ENCODE measurements around the gene KRT80. TPM values are rescaled to one million over a fixed set of nuclear protein-coding genes. Genes with fewer than 3 reads are reported as not detected.

Gene KRT80
- total RNA-seq, 2 donors from 2014 or later = 0.07 to 0.09 TPM

GRCh38 chr12:52179396-52179973 is 12.3 kb downstream of the KRT80 start:
- no peak for DNase-seq
- Histone ChIP-seq H3K36me3 (ENCODE audit: control insufficient read depth, insufficient read depth, low read length) (no peaks in the 10 kb centered on the region), H3K9ac (ENCODE audit: extremely low read depth, low read length, poor library complexity, severe bottlenecking) (no peak overlapping the region), H3K9me3 (ENCODE audit: control insufficient read depth, low read length) (no peaks in the 10 kb centered on the region), H3K4me1 (ENCODE audit: control insufficient read depth, insufficient read depth, low read length) (peaks cover 4% of the 10 kb centered on the region), H3K27ac (ENCODE audit: low read depth, low read length) (no peak overlapping the region), H3K4me3 (ENCODE audit: low read length) (no peak overlapping the region), H3K27me3 (ENCODE audit: control insufficient read depth, insufficient read depth, low read length, poor library complexity, severe bottlenecking) (no peaks in the 10 kb centered on the region)
- no peak for TF ChIP-seq CTCF (conservative IDR thresholded peaks at IDR 0.05)
- Mint-ChIP-seq H3K4me3 (no peak overlapping the region), H3K27ac (no peak overlapping the region), H3K4me1 (peaks cover 22% of the 10 kb centered on the region), H3K36me3 (ENCODE audit: low read depth) (no peaks in the 10 kb centered on the region), H3K9me3 (no peaks in the 10 kb centered on the region), H3K27me3 (ENCODE audit: insufficient read depth) (peaks cover 1% of the 10 kb centered on the region)
- 93 to 100% methylated on average over 4 to 6 of the region's 6 CpGs for WGBS, 2 experiments (ENCODE audit: insufficient coverage in 1 of 2, insufficient read length in 1 of 2)

GRCh38 chr12:52178984-52179383 is 12.8 kb downstream of the KRT80 start:
- whole genome bisulfite sequencing, 2 experiments (ENCODE audit: insufficient coverage in 1 of 2, insufficient read length in 1 of 2) = 84 to 85% methylated on average over 2 of the region's 2 CpGs
- Histone ChIP-seq H3K9me3 (ENCODE audit: control insufficient read depth, low read length) (no peaks in the 10 kb centered on the region), H3K27me3 (ENCODE audit: control insufficient read depth, insufficient read depth, low read length, poor library complexity, severe bottlenecking) (no peaks in the 10 kb centered on the region), H3K36me3 (ENCODE audit: control insufficient read depth, insufficient read depth, low read length) (no peaks in the 10 kb centered on the region), H3K4me1 (ENCODE audit: control insufficient read depth, insufficient read depth, low read length) (peaks cover 4% of the 10 kb centered on the region), H3K9ac (ENCODE audit: extremely low read depth, low read length, poor library complexity, severe bottlenecking) (no peak overlapping the region), H3K4me3 (ENCODE audit: low read length) (no peak overlapping the region), H3K27ac (ENCODE audit: low read depth, low read length) (no peak overlapping the region)
- Mint-ChIP-seq H3K36me3 (ENCODE audit: low read depth) (no peaks in the 10 kb centered on the region), H3K27ac (no peak overlapping the region), H3K9me3 (no peaks in the 10 kb centered on the region), H3K4me1 (peaks cover 22% of the 10 kb centered on the region), H3K27me3 (ENCODE audit: insufficient read depth) (peaks cover 1% of the 10 kb centered on the region), H3K4me3 (no peak overlapping the region)
- no peak for DNase-seq
- TF ChIP-seq CTCF (conservative IDR thresholded peaks at IDR 0.05) = no peak

- H3K9ac ChIP-seq (ENCODE audit: extremely low read depth, low read length, poor library complexity, severe bottlenecking) = no peak overlapping the region
- no peak overlapping the region for H3K27ac Mint-ChIP-seq
- no peaks in the 10 kb centered on the region for H3K27me3 ChIP-seq (ENCODE audit: control insufficient read depth, insufficient read depth, low read length, poor library complexity, severe bottlenecking)
- H3K9me3 ChIP-seq (ENCODE audit: control insufficient read depth, low read length) = no peaks in the 10 kb centered on the region
- WGBS, 2 experiments (ENCODE audit: insufficient coverage in 1 of 2, insufficient read length in 1 of 2) = 86 to 97% methylated on average over 7 of the region's 7 CpGs
- H3K36me3 ChIP-seq (ENCODE audit: control insufficient read depth, insufficient read depth, low read length) = no peaks in the 10 kb centered on the region
- H3K4me3 ChIP-seq (ENCODE audit: low read length) = no peak overlapping the region
- no peak for DNase-seq
- no peak overlapping the region for H3K4me3 Mint-ChIP-seq
- TF ChIP-seq CTCF (conservative IDR thresholded peaks at IDR 0.05) = no peak
- no peaks in the 10 kb centered on the region for H3K36me3 Mint-ChIP-seq (ENCODE audit: low read depth)
- H3K4me1 Mint-ChIP-seq = peaks cover 20% of the 10 kb centered on the region
- H3K9me3 Mint-ChIP-seq = no peaks in the 10 kb centered on the region
- H3K4me1 ChIP-seq (ENCODE audit: control insufficient read depth, insufficient read depth, low read length) = peaks cover 3% of the 10 kb centered on the region
- H3K27me3 Mint-ChIP-seq (ENCODE audit: insufficient read depth) = peaks cover 1% of the 10 kb centered on the region
- H3K27ac ChIP-seq (ENCODE audit: low read depth, low read length) = no peak overlapping the region
Observed at GRCh38 chr12:52178443-52178842, 13.4 kb downstream of the KRT80 start.

All from endodermal cell (in vitro differentiated cells).